GM23338 (cell line): Measurements from ENCODE around the gene DDC. TPM values are rescaled to one million over a fixed set of nuclear protein-coding genes. Genes with fewer than 3 reads are reported as not detected.

Source experiments
- ATAC-seq: fragments of 200-7000 bp; cut with Tn5 transposase; 3 replicates; pipeline ENCODE4 v1.9.1; 2020
- DNase-seq: peaks from one replicate; pipeline ENCODE4 v3.0.0-alpha.2; 2015; ENCODE audit warnings: low spot score
- H2AFZ ChIP-seq: fragments of 200-600 bp; sonication (generic); 2 replicates; pipeline ENCODE4 v1.8.0; 2016; ENCODE audit warnings: antibody characterized with exemption, mild to moderate bottlenecking, moderate library complexity
- H3F3A ChIP-seq: fragments of 200-600 bp; sonication (generic); replicated peaks from 2 replicates; pipeline ENCODE4 v1.8.0; 2017; ENCODE audit warnings: antibody characterized with exemption, mixed run types, low read depth
- H3K27ac ChIP-seq: fragments of 200-600 bp; sonication (generic); 2 replicates; pipeline ENCODE4 v1.6.1; 2016; ENCODE audit warnings: low read depth
- H3K27me3 ChIP-seq: fragments of 200-600 bp; sonication (generic); 2 replicates; pipeline ENCODE4 v1.8.0; 2016; ENCODE audit warnings: mild to moderate bottlenecking, mixed run types, moderate library complexity; ENCODE audit not compliant: insufficient read depth
- H3K36me3 ChIP-seq: fragments of 200-600 bp; sonication (generic); 2 replicates; pipeline ENCODE4 v1.8.0; 2016; ENCODE audit warnings: mild to moderate bottlenecking; ENCODE audit not compliant: insufficient read depth
- H3K4me1 ChIP-seq: fragments of 200-600 bp; sonication (generic); 2 replicates; pipeline ENCODE4 v1.8.0; 2016; ENCODE audit warnings: mild to moderate bottlenecking, moderate library complexity; ENCODE audit not compliant: insufficient read depth
- H3K4me2 ChIP-seq: fragments of 200-600 bp; sonication (generic); 2 replicates; pipeline ENCODE4 v1.7.1; 2017; ENCODE audit warnings: mixed run types
- H3K4me3 ChIP-seq: fragments of 200-600 bp; sonication (generic); 2 replicates; pipeline ENCODE4 v1.6.1; 2016; ENCODE audit warnings: mixed run types
- H3K79me2 ChIP-seq: fragments of 200-600 bp; sonication (generic); replicated peaks from 2 replicates; pipeline ENCODE4 v1.8.0; 2017; ENCODE audit warnings: mild to moderate bottlenecking; ENCODE audit not compliant: insufficient read depth
- H3K9me2 ChIP-seq: fragments of 200-600 bp; sonication (generic); 2 replicates; pipeline ENCODE4 v1.8.0; 2017; ENCODE audit not compliant: insufficient read depth
- H4K20me1 ChIP-seq: fragments of 200-600 bp; sonication (generic); replicated peaks from 2 replicates; pipeline ENCODE4 v1.8.0; 2017; ENCODE audit warnings: mild to moderate bottlenecking; ENCODE audit not compliant: insufficient read depth
- H3K27ac Mint-ChIP-seq: 2 replicates; pipeline ENCODE4 v1.8.0; 2020; ENCODE audit warnings: inconsistent platforms, mild to moderate bottlenecking, moderate library complexity, mixed read lengths
- H3K27me3 Mint-ChIP-seq: 3 replicates; pipeline ENCODE4 v1.8.0; 2022; ENCODE audit warnings: low read depth, mild to moderate bottlenecking, moderate library complexity, mixed read lengths, inconsistent platforms; ENCODE audit not compliant: insufficient read depth, poor library complexity
- H3K36me3 Mint-ChIP-seq: 3 replicates; pipeline ENCODE4 v1.8.0; 2021; ENCODE audit warnings: low read depth, mild to moderate bottlenecking, inconsistent platforms, moderate library complexity, mixed read lengths
- H3K4me1 Mint-ChIP-seq: 3 replicates; pipeline ENCODE4 v1.8.0; 2020; ENCODE audit warnings: mild to moderate bottlenecking, inconsistent platforms, mixed read lengths
- H3K4me3 Mint-ChIP-seq: 3 replicates; pipeline ENCODE4 v1.8.0; 2021; ENCODE audit warnings: moderate library complexity, mild to moderate bottlenecking, inconsistent platforms, mixed read lengths
- H3K9me3 Mint-ChIP-seq: 3 replicates; pipeline ENCODE4 v1.8.0; 2020; ENCODE audit warnings: moderate library complexity, mild to moderate bottlenecking, inconsistent platforms, mixed read lengths
- CREB1 ChIP-seq: fragments of 250-450 bp; sonication (Bioruptor Pico); IDR thresholded peaks from 2 replicates; pipeline ENCODE4 v1.5.0; 2020; ENCODE audit warnings: low read depth, mild to moderate bottlenecking, moderate library complexity
- CTCF ChIP-seq, 2 experiments: fragments of 200-600 bp in 1 of 2; sonication (generic) in 1 of 2; conservative IDR thresholded peaks; 2 replicates each; pipeline versions ENCODE4 v1.5.1 to v1.6.1; 2016 to 2017; ENCODE audit warnings: antibody characterized with exemption in 2 of 2, low read depth in 2 of 2, mild to moderate bottlenecking in 2 of 2, moderate library complexity in 1 of 2
- ETS1 ChIP-seq: IDR thresholded peaks from 2 replicates; pipeline ENCODE4 v1.6.1; 2016; ENCODE audit warnings: antibody characterized with exemption
- EZH2 ChIP-seq: fragments of 200-600 bp; sonication (generic); IDR thresholded peaks from one replicate; pipeline ENCODE4 v1.8.0; 2017; ENCODE audit warnings: antibody characterized with exemption, mild to moderate bottlenecking, low read depth; ENCODE audit not compliant: unreplicated experiment
- EZH2phosphoT487 ChIP-seq: fragments of 200-600 bp; sonication (generic); IDR thresholded peaks from one replicate; pipeline ENCODE4 v1.8.1; 2018; ENCODE audit warnings: antibody characterized with exemption; ENCODE audit not compliant: unreplicated experiment
- JUNB ChIP-seq: IDR thresholded peaks from one replicate; pipeline ENCODE4 v1.6.1; 2016; ENCODE audit warnings: antibody characterized with exemption; ENCODE audit not compliant: unreplicated experiment
- NANOG ChIP-seq: IDR thresholded peaks from 2 replicates; pipeline ENCODE4 v1.6.1; 2016; ENCODE audit warnings: antibody characterized with exemption, borderline replicate concordance
- STAT1 ChIP-seq: IDR thresholded peaks from one replicate; pipeline ENCODE4 v1.6.1; 2016; ENCODE audit warnings: antibody characterized with exemption; ENCODE audit not compliant: unreplicated experiment
- ZNF331 ChIP-seq: fragments of 250-450 bp; sonication (Bioruptor Pico); IDR thresholded peaks from 2 replicates; pipeline ENCODE4 v1.5.0; 2020; ENCODE audit warnings: low read depth, mild to moderate bottlenecking, moderate library complexity
- polyA plus RNA-seq: library from polyadenylated mRNA; unstranded; fragments of >200 nt; fragmentation: Nextera tagmentation; extraction: Ambion mirVana; gene quantifications from 2 replicates; pipeline ENCODE4 v1.2.1, GENCODE V29; 2016
- total RNA-seq: library from RNA; depleted of rRNA; stranded (reverse); fragments of >200 nt; shearing (Covaris generic); gene quantifications from 2 replicates; pipeline ENCODE4 v1.2.3, GENCODE V29; 2014
- TF ChIP-seq, protein P1 (sequence below): fragments of 250-450 bp; sonication (Bioruptor Pico); IDR thresholded peaks from 2 replicates; pipeline ENCODE4 v1.5.0; 2020; ENCODE audit warnings: mild to moderate bottlenecking, moderate library complexity

Gene DDC
- total and polyA plus RNA-seq, 2 experiments from 2014 or later = not detected

- Histone ChIP-seq H4K20me1 (no peaks in the 10 kb centered on the region), H3K4me1 (no peaks in the 10 kb centered on the region), H3K9me2 (no peaks in the 10 kb centered on the region), H3K79me2 (no peaks in the 10 kb centered on the region), H3K27me3 (no peaks in the 10 kb centered on the region), H3F3A (no peaks in the 10 kb centered on the region), H3K4me3 (no peak overlapping the region), H3K4me2 (no peak overlapping the region), H2AFZ (no peak overlapping the region), H3K36me3 (no peaks in the 10 kb centered on the region), H3K27ac (no peak overlapping the region)
- Mint-ChIP-seq H3K4me1 (peaks cover 10% of the 10 kb centered on the region; the same call in 2 of the 3 replicates), H3K27ac (no peak overlapping the region; the same call in 1 of the 2 replicates), H3K36me3 (no peaks in the 10 kb centered on the region), H3K4me3 (no peak overlapping the region), H3K27me3 (peaks cover 5% of the 10 kb centered on the region), H3K9me3 (no peaks in the 10 kb centered on the region; the same call in 2 of the 3 replicates)
- DNase-seq (no peak), ATAC-seq (no peak)
- TF ChIP-seq ETS1 (no peak), EZH2 (no peak), CREB1 (CRISPR knock-in tag) (no peak), ZNF331 (no peak), JUNB (no peak), STAT1 (no peak), NANOG (no peak), EZH2phosphoT487 (no peak), CTCF (conservative IDR thresholded peaks at IDR 0.05; ENCODE audit: low read depth in 2 of 2) (no peak)
- TF ChIP-seq, protein P1, sequence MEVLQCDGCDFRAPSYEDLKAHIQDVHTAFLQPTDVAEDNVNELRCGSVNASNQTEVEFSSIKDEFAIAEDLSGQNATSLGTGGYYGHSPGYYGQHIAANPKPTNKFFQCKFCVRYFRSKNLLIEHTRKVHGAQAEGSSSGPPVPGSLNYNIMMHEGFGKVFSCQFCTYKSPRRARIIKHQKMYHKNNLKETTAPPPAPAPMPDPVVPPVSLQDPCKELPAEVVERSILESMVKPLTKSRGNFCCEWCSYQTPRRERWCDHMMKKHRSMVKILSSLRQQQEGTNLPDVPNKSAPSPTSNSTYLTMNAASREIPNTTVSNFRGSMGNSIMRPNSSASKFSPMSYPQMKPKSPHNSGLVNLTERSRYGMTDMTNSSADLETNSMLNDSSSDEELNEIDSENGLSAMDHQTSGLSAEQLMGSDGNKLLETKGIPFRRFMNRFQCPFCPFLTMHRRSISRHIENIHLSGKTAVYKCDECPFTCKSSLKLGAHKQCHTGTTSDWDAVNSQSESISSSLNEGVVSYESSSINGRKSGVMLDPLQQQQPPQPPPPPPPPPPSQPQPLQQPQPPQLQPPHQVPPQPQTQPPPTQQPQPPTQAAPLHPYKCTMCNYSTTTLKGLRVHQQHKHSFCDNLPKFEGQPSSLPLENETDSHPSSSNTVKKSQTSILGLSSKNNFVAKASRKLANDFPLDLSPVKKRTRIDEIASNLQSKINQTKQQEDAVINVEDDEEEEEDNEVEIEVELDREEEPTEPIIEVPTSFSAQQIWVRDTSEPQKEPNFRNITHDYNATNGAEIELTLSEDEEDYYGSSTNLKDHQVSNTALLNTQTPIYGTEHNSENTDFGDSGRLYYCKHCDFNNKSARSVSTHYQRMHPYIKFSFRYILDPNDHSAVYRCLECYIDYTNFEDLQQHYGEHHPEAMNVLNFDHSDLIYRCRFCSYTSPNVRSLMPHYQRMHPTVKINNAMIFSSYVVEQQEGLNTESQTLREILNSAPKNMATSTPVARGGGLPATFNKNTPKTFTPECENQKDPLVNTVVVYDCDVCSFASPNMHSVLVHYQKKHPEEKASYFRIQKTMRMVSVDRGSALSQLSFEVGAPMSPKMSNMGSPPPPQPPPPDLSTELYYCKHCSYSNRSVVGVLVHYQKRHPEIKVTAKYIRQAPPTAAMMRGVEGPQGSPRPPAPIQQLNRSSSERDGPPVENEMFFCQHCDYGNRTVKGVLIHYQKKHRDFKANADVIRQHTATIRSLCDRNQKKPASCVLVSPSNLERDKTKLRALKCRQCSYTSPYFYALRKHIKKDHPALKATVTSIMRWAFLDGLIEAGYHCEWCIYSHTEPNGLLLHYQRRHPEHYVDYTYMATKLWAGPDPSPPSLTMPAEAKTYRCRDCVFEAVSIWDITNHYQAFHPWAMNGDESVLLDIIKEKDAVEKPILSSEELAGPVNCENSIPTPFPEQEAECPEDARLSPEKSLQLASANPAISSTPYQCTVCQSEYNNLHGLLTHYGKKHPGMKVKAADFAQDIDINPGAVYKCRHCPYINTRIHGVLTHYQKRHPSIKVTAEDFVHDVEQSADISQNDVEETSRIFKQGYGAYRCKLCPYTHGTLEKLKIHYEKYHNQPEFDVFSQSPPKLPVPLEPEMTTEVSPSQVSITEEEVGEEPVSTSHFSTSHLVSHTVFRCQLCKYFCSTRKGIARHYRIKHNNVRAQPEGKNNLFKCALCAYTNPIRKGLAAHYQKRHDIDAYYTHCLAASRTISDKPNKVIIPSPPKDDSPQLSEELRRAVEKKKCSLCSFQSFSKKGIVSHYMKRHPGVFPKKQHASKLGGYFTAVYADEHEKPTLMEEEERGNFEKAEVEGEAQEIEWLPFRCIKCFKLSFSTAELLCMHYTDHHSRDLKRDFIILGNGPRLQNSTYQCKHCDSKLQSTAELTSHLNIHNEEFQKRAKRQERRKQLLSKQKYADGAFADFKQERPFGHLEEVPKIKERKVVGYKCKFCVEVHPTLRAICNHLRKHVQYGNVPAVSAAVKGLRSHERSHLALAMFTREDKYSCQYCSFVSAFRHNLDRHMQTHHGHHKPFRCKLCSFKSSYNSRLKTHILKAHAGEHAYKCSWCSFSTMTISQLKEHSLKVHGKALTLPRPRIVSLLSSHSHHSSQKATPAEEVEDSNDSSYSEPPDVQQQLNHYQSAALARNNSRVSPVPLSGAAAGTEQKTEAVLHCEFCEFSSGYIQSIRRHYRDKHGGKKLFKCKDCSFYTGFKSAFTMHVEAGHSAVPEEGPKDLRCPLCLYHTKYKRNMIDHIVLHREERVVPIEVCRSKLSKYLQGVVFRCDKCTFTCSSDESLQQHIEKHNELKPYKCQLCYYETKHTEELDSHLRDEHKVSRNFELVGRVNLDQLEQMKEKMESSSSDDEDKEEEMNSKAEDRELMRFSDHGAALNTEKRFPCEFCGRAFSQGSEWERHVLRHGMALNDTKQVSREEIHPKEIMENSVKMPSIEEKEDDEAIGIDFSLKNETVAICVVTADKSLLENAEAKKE (CRISPR knock-in tag) = no peak
Observed at GRCh38 chr7:50473531-50473930, 91.7 kb downstream of the DDC start.
